Stomach (tissue), 4 donors: ENCODE results near the gene EPHB1.

Experiments used
- EP300 ChIP-seq: sonication (generic); formaldehyde crosslinking; IDR thresholded peaks from one replicate; pipeline ENCODE4 v1.6.1; 2017; ENCODE audit warnings: antibody characterized with exemption
- POLR2A ChIP-seq, 4 donors: fragments of 450-650 bp; IDR thresholded peaks; one replicate each; pipeline ENCODE4 v1.6.1; 2016; ENCODE audit warnings: antibody characterized with exemption in 4 of 4, control low read depth in 2 of 4, mild to moderate bottlenecking in 1 of 4, moderate library complexity in 1 of 4
- POLR2AphosphoS5 ChIP-seq, 3 donors: sonication (generic); formaldehyde crosslinking; IDR thresholded peaks; one replicate each; pipeline ENCODE4 v1.6.1; 2016; ENCODE audit warnings: antibody characterized with exemption in 3 of 3
- TF ChIP-seq, protein P1 (sequence below), 7 experiments: fragments of 450-650 bp in 4 of 7; fragments of 200-600 bp in 3 of 7; sonication (generic) in 3 of 7; IDR thresholded peaks; one replicate each; pipeline ENCODE4 v1.5.1; 2016 to 2019; ENCODE audit warnings: antibody characterized with exemption in 7 of 7, control low read depth in 2 of 7, mild to moderate bottlenecking in 1 of 7

DNA sequence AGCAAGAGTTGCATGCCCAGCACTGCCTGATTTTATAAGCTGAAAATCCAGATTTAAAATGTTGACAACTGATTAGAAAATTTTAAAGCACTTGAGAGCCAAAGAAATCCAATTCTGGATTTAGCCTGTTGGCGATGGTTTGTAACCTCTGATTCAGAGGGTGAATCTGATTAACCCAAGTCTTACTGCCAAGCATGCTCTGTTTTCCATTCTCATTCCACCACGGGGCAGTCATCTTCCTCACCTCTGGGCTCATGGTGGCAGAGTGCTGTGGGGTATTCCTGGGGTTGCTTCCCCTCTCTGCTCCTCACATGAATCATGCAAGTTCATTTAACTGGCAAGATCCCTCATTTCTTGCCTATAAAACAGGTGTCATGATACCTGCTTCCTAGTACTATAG is 342.2 kb downstream of the EPHB1 start:
- TF ChIP-seq, protein P1, sequence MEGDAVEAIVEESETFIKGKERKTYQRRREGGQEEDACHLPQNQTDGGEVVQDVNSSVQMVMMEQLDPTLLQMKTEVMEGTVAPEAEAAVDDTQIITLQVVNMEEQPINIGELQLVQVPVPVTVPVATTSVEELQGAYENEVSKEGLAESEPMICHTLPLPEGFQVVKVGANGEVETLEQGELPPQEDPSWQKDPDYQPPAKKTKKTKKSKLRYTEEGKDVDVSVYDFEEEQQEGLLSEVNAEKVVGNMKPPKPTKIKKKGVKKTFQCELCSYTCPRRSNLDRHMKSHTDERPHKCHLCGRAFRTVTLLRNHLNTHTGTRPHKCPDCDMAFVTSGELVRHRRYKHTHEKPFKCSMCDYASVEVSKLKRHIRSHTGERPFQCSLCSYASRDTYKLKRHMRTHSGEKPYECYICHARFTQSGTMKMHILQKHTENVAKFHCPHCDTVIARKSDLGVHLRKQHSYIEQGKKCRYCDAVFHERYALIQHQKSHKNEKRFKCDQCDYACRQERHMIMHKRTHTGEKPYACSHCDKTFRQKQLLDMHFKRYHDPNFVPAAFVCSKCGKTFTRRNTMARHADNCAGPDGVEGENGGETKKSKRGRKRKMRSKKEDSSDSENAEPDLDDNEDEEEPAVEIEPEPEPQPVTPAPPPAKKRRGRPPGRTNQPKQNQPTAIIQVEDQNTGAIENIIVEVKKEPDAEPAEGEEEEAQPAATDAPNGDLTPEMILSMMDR (IDR thresholded peaks at IDR 0.05), result no peak
- TF ChIP-seq POLR2A (IDR thresholded peaks at IDR 0.05) (no peak), POLR2AphosphoS5 (IDR thresholded peaks at IDR 0.05) (no peak), EP300 (no peak)
